Central memory CD8-positive, alpha-beta T cell (primary cell): Measurements from ENCODE around the gene HPCAL1.

Source experiments
- ATAC-seq: fragments of 150-1000 bp; cut with Tn5 transposase; replicated peaks from 2 replicates; pipeline ENCODE4 v1.10.0; 2022; ENCODE audit warnings: mild to moderate bottlenecking, moderate FRiP score, moderate number of reproducible peaks; ENCODE audit not compliant: poor library complexity, severe bottlenecking; ENCODE audit errors: extremely low read depth
- DNase-seq, 2 donors: peaks; one replicate each; pipeline ENCODE4 v3.0.0; 2021; ENCODE audit warnings: low spot score in 2 of 2
- H3K27ac Mint-ChIP-seq: one replicate; pipeline ENCODE4 v1.8.0; 2022; ENCODE audit warnings: low read depth, mild to moderate bottlenecking, moderate library complexity, mixed read lengths
- H3K27me3 Mint-ChIP-seq: one replicate; pipeline ENCODE4 v1.8.0; 2022; ENCODE audit warnings: mixed read lengths
- H3K36me3 Mint-ChIP-seq: one replicate; pipeline ENCODE4 v1.8.0; 2022; ENCODE audit warnings: mild to moderate bottlenecking, moderate library complexity, mixed read lengths; ENCODE audit not compliant: insufficient read depth
- H3K4me1 Mint-ChIP-seq: one replicate; pipeline ENCODE4 v1.8.0; 2022; ENCODE audit warnings: mixed read lengths
- H3K4me3 Mint-ChIP-seq: one replicate; pipeline ENCODE4 v1.8.0; 2022; ENCODE audit warnings: mild to moderate bottlenecking, moderate library complexity, mixed read lengths
- H3K9me3 Mint-ChIP-seq: one replicate; pipeline ENCODE4 v1.8.0; 2022; ENCODE audit warnings: mixed read lengths

HPCAL1 gene

DNA sequence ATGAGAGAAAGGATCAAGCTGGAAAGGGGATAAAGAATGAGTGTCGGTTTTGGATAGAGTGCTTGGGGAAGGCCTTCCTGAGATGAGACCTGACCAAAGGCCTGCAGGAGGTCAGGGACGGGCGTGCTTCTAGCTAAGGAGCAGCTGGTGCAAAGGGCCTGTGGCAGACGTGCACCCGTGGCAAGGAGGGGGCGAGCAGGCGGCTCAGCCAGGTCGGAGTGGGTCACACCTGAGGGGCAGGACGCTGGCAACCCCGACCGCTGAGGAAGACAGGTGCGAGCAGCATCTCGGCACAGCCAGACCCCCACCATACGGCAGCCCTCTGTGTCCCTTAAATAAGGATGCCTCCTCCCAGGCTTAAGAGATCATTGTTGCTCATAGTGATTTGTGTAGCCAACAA is 97.3 kb downstream of the HPCAL1 start:
- no peak overlapping the region for H3K4me3 Mint-ChIP-seq
- no peak for ATAC-seq

DNA sequence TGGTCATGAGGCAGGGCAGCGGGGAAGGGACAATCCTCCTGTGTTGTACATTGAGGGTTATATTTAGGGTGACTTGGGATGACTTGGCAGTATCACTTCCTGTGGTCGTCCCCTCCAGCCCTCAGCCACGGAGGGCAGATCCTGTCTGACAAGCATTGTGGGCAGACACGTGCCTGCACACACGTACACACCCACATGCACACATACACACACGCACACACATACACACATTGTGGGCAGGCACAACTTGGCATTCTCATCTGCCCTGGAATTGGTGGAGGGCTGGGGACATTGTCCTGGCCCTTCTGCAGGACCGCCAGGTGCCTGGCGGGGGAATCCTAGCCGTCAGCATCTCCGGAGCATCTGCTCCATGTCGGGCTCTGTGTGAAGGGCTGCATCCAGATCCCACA is 97.9 kb downstream of the HPCAL1 start:
- Mint-ChIP-seq H3K4me1 (peaks cover 30% of the 10 kb centered on the region), H3K27ac (peak overlapping the region; percentile 73), H3K27me3 (no peaks in the 10 kb centered on the region), H3K36me3 (peaks cover 30% of the 10 kb centered on the region), H3K9me3 (no peaks in the 10 kb centered on the region), H3K4me3 (no peak overlapping the region)
- no peak for DNase-seq
- ATAC-seq, result peak; percentile 54

More for the DNA sequence above, 97.3 kb downstream of the HPCAL1 start:
- no peaks in the 10 kb centered on the region for H3K27me3 Mint-ChIP-seq
- peaks cover 30% of the 10 kb centered on the region for H3K4me1 Mint-ChIP-seq
- DNase-seq, result no peak
- peaks cover 30% of the 10 kb centered on the region for H3K36me3 Mint-ChIP-seq
- no peaks in the 10 kb centered on the region for H3K9me3 Mint-ChIP-seq
- peak overlapping the region; percentile 73 for H3K27ac Mint-ChIP-seq

DNA sequence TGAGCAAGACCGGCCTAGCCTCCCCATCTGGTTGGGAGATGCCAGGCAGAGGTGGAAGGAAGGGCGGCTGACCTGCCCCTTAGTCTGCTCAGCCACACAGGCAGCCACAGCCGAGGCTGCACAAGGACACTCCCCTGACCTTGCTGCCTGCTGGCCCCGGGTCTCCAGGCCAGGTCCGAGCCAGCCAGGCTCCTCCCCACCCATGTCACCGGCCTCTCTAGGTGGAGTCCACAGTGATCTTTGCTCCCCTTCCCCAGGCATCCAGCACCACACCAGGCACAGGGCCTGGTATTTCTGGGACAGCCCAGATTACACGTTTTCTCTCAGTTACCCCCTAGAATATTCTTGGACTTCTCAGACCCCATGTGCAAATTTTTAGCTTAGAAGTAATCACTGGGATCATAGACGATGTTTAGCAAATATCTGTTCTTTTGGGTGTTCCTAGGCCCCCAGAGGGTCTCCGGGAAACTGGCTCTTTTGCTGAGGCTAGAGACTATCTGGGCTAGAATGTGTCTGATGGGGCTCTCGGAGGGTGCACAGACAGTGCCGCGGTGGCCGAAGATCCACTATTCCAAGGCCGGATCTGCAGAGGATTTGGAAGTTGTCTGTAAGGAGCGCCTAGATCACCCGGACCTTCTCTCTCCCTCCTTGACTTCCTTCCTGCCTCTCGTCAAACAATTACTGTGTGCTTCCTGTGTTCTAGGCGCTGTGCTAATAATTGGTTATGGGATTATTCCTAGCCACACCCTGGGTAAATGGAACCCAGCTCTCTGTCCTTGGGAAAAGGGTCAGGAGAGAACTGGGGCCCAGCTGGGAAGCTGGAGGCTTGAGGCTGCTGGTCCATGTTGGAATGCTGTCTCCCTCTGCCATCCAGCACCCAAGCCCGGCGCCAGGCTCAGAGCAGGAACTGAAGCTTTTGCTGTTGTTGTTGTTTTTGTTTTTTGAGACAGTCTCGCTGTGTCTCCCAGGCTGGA is 98.6 kb downstream of the HPCAL1 start:
- no peak for ATAC-seq
- Mint-ChIP-seq H3K27ac (peak overlapping the region; percentile 73), H3K9me3 (no peaks in the 10 kb centered on the region), H3K36me3 (peaks cover 32% of the 10 kb centered on the region), H3K4me1 (peaks cover 23% of the 10 kb centered on the region), H3K27me3 (no peaks in the 10 kb centered on the region), H3K4me3 (peak overlapping the region; percentile 46)
- no peak for DNase-seq

DNA sequence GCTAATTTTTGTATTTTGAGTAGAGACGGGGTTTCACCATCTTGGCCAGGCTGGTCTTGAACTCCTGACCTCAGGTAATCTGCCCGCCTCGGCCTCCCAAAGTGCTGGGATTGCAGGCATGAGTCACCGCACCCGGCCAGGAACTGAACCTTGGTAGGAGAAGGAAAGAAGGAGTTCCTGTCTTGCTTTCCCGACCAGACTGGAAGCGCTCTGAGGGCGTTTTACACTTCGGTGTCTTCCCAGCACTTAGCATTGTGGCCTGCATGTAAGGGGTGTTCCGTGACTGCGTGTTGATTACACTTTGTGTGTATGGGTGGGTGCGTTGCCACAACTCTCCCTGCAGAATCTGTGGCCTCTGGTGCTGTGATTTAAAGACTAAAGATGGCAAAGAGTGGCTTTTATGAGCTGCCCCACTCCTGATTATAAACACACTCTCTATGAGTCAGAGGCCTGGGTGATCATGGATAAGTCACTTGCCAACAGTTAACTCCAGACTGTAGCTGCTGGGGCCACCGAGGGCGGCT is 99.4 kb downstream of the HPCAL1 start:
- ATAC-seq (no peak), DNase-seq (no peak)
- no peaks in the 10 kb centered on the region for H3K9me3 Mint-ChIP-seq
- H3K36me3 Mint-ChIP-seq, result peaks cover 32% of the 10 kb centered on the region
- H3K27ac Mint-ChIP-seq, result no peak overlapping the region
- no peak overlapping the region for H3K4me3 Mint-ChIP-seq
- H3K4me1 Mint-ChIP-seq, result peaks cover 28% of the 10 kb centered on the region
- no peaks in the 10 kb centered on the region for H3K27me3 Mint-ChIP-seq

DNA sequence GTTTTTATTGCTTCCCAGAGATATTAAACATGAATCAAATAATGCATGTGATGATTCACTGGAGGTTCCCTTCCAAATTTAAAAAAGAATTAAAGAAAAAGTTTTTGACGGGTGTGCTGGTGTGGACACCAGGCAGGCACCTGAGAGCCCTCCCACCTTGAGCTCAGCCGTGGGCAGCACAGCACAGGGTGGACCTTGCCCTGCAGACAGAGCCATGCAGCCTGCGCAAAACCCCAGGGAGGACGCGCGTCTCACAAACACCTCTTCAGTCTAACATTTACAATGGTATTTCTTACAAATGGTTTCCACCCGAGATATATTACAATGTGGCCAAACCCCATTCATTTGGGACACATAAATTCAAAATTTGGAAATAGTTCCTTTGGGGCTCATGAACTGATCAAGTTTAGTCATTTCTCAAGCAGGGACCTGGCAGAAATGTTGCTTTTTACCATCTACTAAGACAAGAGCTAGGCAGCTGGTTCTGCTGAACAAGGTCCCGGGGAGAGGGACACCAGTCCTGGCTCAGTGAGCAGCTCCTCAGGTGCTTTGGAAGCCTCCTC is 100.0 kb downstream of the HPCAL1 start:
- peaks cover 31% of the 10 kb centered on the region for H3K36me3 Mint-ChIP-seq
- ATAC-seq (no peak), DNase-seq (no peak)
- no peak overlapping the region for H3K4me3 Mint-ChIP-seq
- H3K27me3 Mint-ChIP-seq, result no peaks in the 10 kb centered on the region
- no peaks in the 10 kb centered on the region for H3K9me3 Mint-ChIP-seq
- no peak overlapping the region for H3K27ac Mint-ChIP-seq
- peaks cover 34% of the 10 kb centered on the region for H3K4me1 Mint-ChIP-seq

DNA sequence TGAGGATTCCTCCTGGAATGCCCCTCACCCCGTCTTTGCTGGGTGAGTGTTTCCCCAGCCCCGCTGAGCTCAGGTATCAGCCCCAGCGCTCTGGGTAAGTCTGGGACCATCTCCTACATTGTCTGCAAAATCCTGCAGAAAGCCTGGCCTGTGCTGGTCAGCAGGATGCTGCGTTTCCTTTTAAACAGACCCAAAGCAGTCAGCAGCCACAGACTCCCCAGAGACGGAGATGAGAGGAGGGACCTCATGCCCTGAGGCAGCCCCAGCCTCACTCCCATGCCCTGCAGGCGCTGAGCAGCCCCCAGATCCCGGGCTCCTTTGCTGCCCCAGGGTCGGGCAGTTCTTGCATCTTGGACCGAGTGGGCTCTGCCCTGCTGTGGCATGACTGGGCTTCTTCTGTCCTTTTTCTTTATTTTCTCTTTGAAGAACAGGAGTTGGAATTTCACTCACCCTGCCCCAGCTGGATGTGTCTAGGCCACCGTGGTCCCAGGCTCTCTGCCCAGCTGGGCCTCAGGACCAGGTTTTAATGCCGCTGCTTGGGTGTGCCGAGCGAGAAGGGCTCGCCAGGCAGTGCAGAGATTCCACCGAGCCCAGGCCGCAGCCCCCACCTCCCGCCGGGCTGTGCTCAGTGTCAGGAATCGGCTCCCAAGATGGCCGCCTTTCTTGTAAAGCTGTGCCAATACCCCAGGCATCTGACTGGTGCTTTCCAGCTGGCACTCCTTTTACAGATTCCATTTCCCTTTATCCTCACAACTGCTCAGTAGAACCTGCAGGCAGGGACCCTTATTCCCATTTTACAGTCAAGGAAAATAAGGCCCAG is 101.8 kb downstream of the HPCAL1 start:
- Mint-ChIP-seq H3K4me3 (no peak overlapping the region), H3K9me3 (no peaks in the 10 kb centered on the region), H3K36me3 (peaks cover 26% of the 10 kb centered on the region), H3K27me3 (no peaks in the 10 kb centered on the region), H3K4me1 (peaks cover 49% of the 10 kb centered on the region), H3K27ac (peak overlapping the region; percentile 4)
- ATAC-seq (no peak), DNase-seq (no peak)

DNA sequence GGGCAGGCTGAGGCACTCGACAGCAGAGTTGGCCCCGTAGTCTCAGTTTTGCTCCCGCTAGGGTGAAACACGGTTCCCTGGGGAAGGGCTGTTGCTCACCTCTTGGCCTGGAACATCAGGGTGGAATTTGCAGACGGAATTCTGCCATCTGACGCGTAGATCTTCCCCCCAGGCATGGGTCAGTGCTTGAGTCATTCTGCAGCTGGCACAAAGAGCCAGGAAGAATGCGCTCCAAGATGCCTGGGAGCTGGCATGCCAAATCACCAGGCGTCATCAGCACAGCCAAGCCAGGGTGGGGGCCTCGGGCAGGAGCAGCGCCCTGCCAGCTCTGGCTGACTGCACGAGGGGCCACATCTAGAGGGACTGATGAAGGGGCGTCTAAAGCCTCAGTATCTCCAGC is 102.7 kb downstream of the HPCAL1 start:
- Mint-ChIP-seq H3K4me3 (no peak overlapping the region), H3K27me3 (no peaks in the 10 kb centered on the region), H3K9me3 (no peaks in the 10 kb centered on the region), H3K4me1 (peaks cover 43% of the 10 kb centered on the region), H3K36me3 (peaks cover 19% of the 10 kb centered on the region), H3K27ac (no peak overlapping the region)
- no peak for DNase-seq
- ATAC-seq, result no peak

DNA sequence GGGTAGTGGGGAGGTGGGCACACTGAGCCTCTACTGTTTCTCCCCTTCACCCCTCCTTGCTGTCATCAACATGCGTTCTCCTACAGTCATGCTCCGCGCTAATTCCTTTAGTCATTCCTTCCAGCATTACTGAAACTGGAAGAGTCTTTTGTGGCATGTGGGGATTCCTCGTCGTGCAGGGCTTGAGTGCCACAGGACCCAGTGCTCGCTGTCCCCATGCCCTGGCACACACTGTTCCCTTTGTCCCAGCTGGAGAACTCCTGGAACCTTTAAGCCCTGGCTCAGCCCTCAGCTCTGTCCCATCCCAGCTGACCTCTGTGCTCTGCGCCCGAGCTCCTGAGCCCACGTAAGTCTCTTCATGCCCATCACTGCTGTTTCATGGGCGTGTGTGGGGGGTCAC is 103.3 kb downstream of the HPCAL1 start:
- DNase-seq, result no peak
- Mint-ChIP-seq H3K27ac (no peak overlapping the region), H3K4me3 (no peak overlapping the region), H3K9me3 (no peaks in the 10 kb centered on the region), H3K4me1 (peaks cover 37% of the 10 kb centered on the region), H3K27me3 (no peaks in the 10 kb centered on the region), H3K36me3 (peaks cover 15% of the 10 kb centered on the region)
- ATAC-seq, result no peak

DNA sequence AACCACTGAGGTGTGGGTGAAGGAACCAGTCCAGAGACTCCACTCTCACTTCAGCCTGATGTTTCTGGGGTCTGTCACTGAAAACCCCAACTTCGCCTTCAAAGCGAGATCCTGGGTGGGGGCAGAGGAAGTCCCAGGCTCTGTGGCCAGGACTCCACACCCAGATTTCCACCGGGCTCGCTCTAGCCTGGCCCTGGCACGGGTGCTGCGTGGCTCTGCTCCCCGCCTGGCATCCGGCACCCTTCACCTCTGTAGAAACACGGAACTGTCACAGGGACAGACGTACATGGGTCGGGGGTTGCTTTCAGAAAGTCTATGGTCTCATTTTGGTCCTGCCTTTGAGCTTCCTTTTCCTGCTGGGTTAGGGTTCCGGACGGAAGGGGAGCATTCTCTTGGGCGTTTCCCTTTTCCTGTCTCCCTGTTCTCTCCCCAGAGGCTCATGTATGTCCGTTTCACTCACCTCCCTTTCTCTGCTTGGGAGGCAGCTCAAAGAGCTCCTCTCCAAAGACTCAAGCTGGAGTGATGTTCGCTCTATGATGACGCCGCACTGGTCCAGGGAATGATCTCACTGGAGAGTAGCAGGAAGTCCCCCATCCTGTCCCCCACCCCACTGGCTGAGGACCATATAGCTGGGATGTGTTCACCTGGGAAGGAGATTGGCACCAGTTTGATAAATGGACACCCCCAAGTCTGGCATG is 103.9 kb downstream of the HPCAL1 start:
- Mint-ChIP-seq H3K27me3 (no peaks in the 10 kb centered on the region), H3K4me3 (no peak overlapping the region), H3K36me3 (peaks cover 13% of the 10 kb centered on the region), H3K9me3 (no peaks in the 10 kb centered on the region), H3K27ac (peak overlapping the region; percentile 88), H3K4me1 (peaks cover 31% of the 10 kb centered on the region)
- no peak for ATAC-seq
- no peak for DNase-seq

DNA sequence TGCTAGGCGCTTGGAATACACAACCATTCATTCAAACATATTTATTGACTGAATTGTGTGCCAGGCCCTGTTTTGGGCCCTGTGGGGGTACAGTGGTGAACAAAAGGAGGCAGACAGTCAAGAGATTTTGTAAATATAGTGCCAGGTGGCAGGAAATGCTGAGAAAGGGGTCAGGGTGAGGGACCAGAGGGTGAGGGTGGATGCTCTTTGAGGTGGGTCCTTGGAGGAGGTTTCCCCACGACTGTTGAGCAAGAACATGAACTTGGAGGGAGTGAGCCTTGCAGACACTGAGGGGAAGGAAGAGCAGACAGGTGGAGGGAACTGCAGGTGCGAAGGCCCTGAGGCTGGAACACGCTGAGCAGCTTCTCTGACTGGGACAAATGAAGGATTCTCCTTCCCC is 104.7 kb downstream of the HPCAL1 start:
- no peaks in the 10 kb centered on the region for H3K27me3 Mint-ChIP-seq
- peaks cover 27% of the 10 kb centered on the region for H3K4me1 Mint-ChIP-seq
- peaks cover 13% of the 10 kb centered on the region for H3K36me3 Mint-ChIP-seq
- H3K27ac Mint-ChIP-seq, result peak overlapping the region; percentile 88
- H3K4me3 Mint-ChIP-seq, result peak overlapping the region; percentile 77
- DNase-seq (no peak), ATAC-seq (no peak)
- no peaks in the 10 kb centered on the region for H3K9me3 Mint-ChIP-seq

DNA sequence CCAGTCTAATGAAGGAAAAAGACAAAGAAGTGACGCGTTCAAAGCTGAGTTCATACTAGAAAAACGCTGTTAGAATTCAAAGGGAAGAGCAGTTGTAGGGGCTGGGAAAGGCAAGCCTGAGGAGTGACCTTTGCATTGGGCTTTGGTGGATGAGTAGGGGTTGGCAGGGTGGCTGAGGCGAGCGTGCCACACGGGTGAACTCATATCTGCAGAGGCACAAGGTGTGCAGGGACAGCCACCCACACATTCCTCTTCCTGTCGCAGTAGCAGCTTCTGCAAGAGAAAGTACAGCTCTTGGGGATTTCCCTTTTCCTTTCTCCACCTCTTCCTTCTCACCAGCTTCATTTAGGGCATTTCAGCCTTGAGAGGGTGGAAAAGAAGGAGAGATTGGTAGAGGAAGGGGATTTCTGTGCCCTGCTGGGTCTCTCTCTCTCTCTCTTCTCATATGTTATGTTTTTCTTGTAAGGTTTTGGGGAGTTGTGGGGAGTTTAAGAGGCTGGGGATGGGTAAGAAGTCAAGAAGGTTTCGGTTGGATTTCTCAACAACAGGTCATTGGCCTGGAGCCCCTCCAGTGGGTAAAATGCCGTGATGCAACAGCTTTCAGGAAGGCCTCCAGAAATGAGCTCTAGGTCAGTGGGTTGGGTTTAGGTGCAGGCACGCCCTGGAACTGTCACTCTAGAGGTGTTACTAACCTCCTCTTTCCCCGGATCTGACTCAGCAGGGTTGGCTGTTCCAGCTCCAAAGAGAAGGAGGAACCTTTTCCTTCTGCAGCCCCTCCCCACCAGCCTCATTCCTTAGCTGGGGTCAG is 105.3 kb downstream of the HPCAL1 start:
- H3K4me3 Mint-ChIP-seq, result peak overlapping the region; percentile 77
- no peaks in the 10 kb centered on the region for H3K9me3 Mint-ChIP-seq
- H3K36me3 Mint-ChIP-seq, result peaks cover 10% of the 10 kb centered on the region
- DNase-seq (peak in 1 of 2 donors; percentile 32), ATAC-seq (peak; percentile 88)
- H3K4me1 Mint-ChIP-seq, result peaks cover 27% of the 10 kb centered on the region
- H3K27ac Mint-ChIP-seq, result peak overlapping the region; percentile 88
- H3K27me3 Mint-ChIP-seq, result no peaks in the 10 kb centered on the region
